OCI-LY7 (cell line): ENCODE results near the gene H6PD. TPM values are rescaled to one million over a fixed set of nuclear protein-coding genes. Genes with fewer than 3 reads are reported as not detected.

ENCODE experiments used
- BruUV-seq: library from RNA; stranded (reverse); fragments of 400-500 nt; replicated peaks from 2 replicates; lab custom pipeline; 2021; lab: Mats Ljungman, UMichigan
- CTCF ChIA-PET: fragments of 300-600 bp; sonication (Branson Sonifier 250); formaldehyde crosslinking; loops from one replicate; lab custom pipeline; 2022; ENCODE audit warnings: antibody characterized with exemption; ENCODE audit not compliant: unreplicated experiment; lab: Charles Lee
- POLR2A ChIA-PET: fragments of 300-600 bp; sonication (Branson Sonifier 250); formaldehyde crosslinking; loops from one replicate; lab custom pipeline; 2022; ENCODE audit warnings: antibody characterized with exemption; lab: Charles Lee
- DNase-seq: peaks from one replicate; pipeline ENCODE4 v3.0.0-alpha.2; 2015; ENCODE audit warnings: low spot score
- H2AFZ ChIP-seq: fragments of 200-600 bp; sonication (generic), shearing (Covaris generic); 2 replicates; pipeline ENCODE4 v1.6.1; 2014; ENCODE audit warnings: mild to moderate bottlenecking, antibody characterized with exemption, low read length, moderate library complexity
- H3K27ac ChIP-seq: fragments of 200-600 bp; sonication (generic); 2 replicates; pipeline ENCODE4 v1.5.1; 2014; ENCODE audit warnings: mixed run types, low read depth, mild to moderate bottlenecking, moderate library complexity, low read length, inconsistent platforms; ENCODE audit not compliant: poor library complexity, severe bottlenecking
- H3K36me3 ChIP-seq: fragments of 200-600 bp; sonication (generic); 2 replicates; pipeline ENCODE4 v1.6.1; 2014; ENCODE audit warnings: mild to moderate bottlenecking, antibody characterized with exemption, low read length, moderate library complexity, mixed read lengths; ENCODE audit not compliant: insufficient read depth
- H3K4me1 ChIP-seq: fragments of 200-600 bp; sonication (generic); 2 replicates; pipeline ENCODE4 v1.5.1; 2014; ENCODE audit warnings: mild to moderate bottlenecking, low read length; ENCODE audit not compliant: insufficient read depth, poor library complexity, severe bottlenecking
- H3K4me2 ChIP-seq: fragments of 200-600 bp; sonication (generic); 2 replicates; pipeline ENCODE4 v1.6.1; 2014; ENCODE audit warnings: mild to moderate bottlenecking, low read length
- H3K4me3 ChIP-seq: fragments of 200-600 bp; sonication (generic); 2 replicates; pipeline ENCODE4 v1.5.1; 2014; ENCODE audit warnings: mild to moderate bottlenecking, low read depth, low read length; ENCODE audit not compliant: poor library complexity, severe bottlenecking
- H3K79me2 ChIP-seq: fragments of 200-600 bp; sonication (generic); 2 replicates; pipeline ENCODE4 v1.6.1; 2016; ENCODE audit warnings: low read depth, mild to moderate bottlenecking, low read length, moderate library complexity, mixed read lengths; ENCODE audit not compliant: insufficient read depth
- H3K9me2 ChIP-seq: fragments of 200-600 bp; sonication (generic); 2 replicates; pipeline ENCODE4 v1.6.1; 2016; ENCODE audit warnings: mild to moderate bottlenecking, low read length, mixed read lengths; ENCODE audit not compliant: insufficient read depth
- H3K9me3 ChIP-seq: fragments of 200-600 bp; sonication (generic); 2 replicates; pipeline ENCODE4 v1.6.1; 2014; ENCODE audit warnings: mild to moderate bottlenecking, mixed run types, low read length, mixed read lengths
- H4K20me1 ChIP-seq: fragments of 200-600 bp; sonication (generic); 2 replicates; pipeline ENCODE4 v1.6.1; 2014; ENCODE audit warnings: mild to moderate bottlenecking, antibody characterized with exemption, low read length, moderate library complexity, mixed read lengths; ENCODE audit not compliant: insufficient read depth
- EZH2phosphoT487 ChIP-seq: fragments of 200-600 bp; sonication (generic); IDR thresholded peaks from 2 replicates; pipeline ENCODE4 v1.6.1; 2018; ENCODE audit warnings: low read depth, borderline replicate concordance, mild to moderate bottlenecking, mixed run types, antibody characterized with exemption, low read length, moderate library complexity, mixed read lengths
- intact Hi-C: fragments of 100-400 bp; cut with micrococcal nuclease; formaldehyde crosslinking; loops from one replicate; pipeline ENCODE4 v1.10.0; 2022; ENCODE audit not compliant: unreplicated experiment
- total RNA-seq, 2 experiments: library from RNA; depleted of rRNA in 1 of 2; stranded (reverse); fragments of >200 nt in 1 of 2; shearing (Covaris generic) in 1 of 2; gene quantifications; 2 replicates each; pipeline ENCODE4 v1.2.3, GENCODE V29; 2014 to 2022
- TF ChIP-seq, protein P1 (sequence below): fragments of 200-600 bp; sonication (generic); conservative IDR thresholded peaks from 2 replicates; pipeline ENCODE4 v1.5.1; 2014; ENCODE audit warnings: mild to moderate bottlenecking, antibody characterized with exemption, low read length, moderate library complexity, mixed read lengths

Gene H6PD
- total RNA-seq, 2 experiments from 2014 or later: 8.5 to 22.1 TPM

DNA sequence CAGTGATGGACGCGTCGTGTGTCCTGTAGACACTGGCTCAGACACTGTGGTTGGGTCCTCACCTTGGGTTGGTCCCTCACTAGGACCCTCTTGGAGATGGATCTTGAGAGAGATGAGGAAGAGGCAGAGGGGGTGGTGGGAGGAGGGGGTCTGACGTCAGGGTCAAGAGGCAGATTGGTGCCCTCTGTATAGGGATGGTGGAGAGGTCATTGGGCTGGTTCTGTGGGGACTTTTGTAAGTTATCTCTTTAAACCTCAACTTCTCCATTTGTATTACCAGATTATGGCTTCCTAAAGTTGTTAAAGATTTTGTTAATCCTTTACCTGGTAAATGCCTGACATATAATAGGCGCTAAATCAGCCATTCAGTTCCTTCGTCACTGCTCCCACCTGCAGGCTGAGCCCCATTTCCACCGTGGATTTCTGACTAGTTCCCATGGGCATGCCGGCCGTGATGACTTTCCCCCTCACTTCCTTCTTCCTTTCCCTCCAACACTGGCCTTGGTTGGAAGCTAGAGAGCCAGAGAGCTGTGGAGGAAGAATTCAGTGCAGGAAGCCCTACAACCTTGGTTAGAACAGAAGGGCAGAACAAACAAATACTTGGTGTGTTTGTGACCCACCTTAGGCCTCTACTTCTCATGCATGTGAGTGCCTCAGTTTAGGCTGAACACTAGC lies 8.6 kb downstream of the H6PD start:
- CTCF ChIA-PET: no interaction called here

DNA sequence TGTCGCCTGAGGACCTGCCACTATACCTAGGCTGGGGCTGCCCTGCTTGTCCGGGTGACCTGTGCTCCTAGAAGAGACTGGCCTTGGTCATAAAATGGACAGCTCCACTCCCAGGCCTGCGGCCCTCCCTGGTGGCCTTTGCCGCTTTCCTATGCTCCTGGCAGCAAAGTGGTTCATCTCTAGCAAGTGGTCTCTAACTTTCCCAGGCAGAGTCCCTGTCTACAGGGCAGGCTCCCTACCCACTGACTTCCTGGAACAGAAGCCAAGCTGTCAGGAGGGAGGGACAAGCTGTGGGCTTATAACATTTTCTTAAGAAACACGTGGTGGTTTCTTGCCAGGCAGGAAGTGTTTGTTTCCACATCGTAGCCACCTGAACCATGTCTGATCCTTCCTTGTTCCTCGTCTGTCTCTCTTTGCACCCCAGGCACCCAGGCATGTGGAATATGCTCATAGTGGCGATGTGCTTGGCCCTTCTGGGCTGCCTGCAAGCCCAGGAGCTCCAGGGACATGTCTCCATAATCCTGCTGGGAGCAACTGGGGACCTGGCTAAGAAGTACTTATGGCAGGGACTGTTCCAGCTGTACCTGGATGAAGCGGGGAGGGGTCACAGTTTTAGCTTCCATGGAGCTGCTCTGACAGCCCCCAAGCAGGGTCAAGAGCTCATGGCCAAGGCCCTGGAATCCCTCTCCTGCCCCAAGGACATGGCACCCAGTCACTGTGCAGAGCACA lies 10.1 kb downstream of the H6PD start:
- Histone ChIP-seq H2AFZ (no peak overlapping the region), H3K4me1 (peaks cover 8% of the 10 kb centered on the region), H3K79me2 (no peaks in the 10 kb centered on the region), H3K9me2 (no peaks in the 10 kb centered on the region), H3K27ac (no peak overlapping the region), H4K20me1 (no peaks in the 10 kb centered on the region), H3K36me3 (no peaks in the 10 kb centered on the region), H3K4me3 (no peak overlapping the region), H3K4me2 (no peak overlapping the region), H3K9me3 (no peaks in the 10 kb centered on the region)
- CTCF ChIA-PET: interaction anchor here (0.9 kb wide), 1 partner anchor 211 kb away, joined by 3 read pairs; no protein-coding TSS in a partner anchor
- TF ChIP-seq EZH2phosphoT487: no peak
- TF ChIP-seq, protein P1, sequence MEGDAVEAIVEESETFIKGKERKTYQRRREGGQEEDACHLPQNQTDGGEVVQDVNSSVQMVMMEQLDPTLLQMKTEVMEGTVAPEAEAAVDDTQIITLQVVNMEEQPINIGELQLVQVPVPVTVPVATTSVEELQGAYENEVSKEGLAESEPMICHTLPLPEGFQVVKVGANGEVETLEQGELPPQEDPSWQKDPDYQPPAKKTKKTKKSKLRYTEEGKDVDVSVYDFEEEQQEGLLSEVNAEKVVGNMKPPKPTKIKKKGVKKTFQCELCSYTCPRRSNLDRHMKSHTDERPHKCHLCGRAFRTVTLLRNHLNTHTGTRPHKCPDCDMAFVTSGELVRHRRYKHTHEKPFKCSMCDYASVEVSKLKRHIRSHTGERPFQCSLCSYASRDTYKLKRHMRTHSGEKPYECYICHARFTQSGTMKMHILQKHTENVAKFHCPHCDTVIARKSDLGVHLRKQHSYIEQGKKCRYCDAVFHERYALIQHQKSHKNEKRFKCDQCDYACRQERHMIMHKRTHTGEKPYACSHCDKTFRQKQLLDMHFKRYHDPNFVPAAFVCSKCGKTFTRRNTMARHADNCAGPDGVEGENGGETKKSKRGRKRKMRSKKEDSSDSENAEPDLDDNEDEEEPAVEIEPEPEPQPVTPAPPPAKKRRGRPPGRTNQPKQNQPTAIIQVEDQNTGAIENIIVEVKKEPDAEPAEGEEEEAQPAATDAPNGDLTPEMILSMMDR: no peak
- POLR2A ChIA-PET: interaction anchor here (1.1 kb wide), 1 partner anchor 9 kb away, joined by 5 read pairs; no protein-coding TSS in a partner anchor
- BruUV-seq: no TSS peak
- intact Hi-C loops: no loop called here
- DNase-seq: no peak

More for the DNA sequence above, 8.6 kb downstream of the H6PD start:
- POLR2A ChIA-PET: no interaction called here
- DNase-seq: no peak
- no TSS peak for BruUV-seq
- intact Hi-C loops: no loop called here
- Histone ChIP-seq H3K4me2 (no peak overlapping the region), H3K79me2 (no peaks in the 10 kb centered on the region), H3K36me3 (no peaks in the 10 kb centered on the region), H3K4me1 (peaks cover 14% of the 10 kb centered on the region), H4K20me1 (no peaks in the 10 kb centered on the region), H3K9me2 (no peaks in the 10 kb centered on the region), H2AFZ (no peak overlapping the region), H3K4me3 (no peak overlapping the region), H3K27ac (no peak overlapping the region), H3K9me3 (no peaks in the 10 kb centered on the region)
- no peak for TF ChIP-seq EZH2phosphoT487
- TF ChIP-seq, protein P1: no peak
